ENCODE results near the gene KRT86.

The KRT86 gene

DNA sequence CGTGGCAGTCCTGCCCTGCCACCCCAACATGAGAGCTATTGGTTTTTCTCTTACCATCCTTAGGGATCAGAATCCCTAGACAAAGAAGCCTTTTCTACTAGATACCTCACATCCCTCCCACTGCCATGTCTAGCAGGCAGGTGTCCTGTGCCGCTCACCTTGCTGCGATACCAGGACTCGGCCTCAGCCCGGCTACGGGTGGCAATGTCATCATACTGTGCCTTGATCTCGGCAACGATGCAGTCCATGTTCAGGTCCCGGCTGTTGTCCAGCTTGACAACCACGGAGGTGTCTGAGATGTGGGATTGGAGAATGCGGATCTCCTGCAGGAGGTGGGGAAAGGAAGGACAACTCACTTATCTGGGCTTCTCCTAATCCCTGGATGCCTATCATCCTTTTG is 42.3 kb downstream of the KRT86 start:
- no peak for DNase-seq

DNA sequence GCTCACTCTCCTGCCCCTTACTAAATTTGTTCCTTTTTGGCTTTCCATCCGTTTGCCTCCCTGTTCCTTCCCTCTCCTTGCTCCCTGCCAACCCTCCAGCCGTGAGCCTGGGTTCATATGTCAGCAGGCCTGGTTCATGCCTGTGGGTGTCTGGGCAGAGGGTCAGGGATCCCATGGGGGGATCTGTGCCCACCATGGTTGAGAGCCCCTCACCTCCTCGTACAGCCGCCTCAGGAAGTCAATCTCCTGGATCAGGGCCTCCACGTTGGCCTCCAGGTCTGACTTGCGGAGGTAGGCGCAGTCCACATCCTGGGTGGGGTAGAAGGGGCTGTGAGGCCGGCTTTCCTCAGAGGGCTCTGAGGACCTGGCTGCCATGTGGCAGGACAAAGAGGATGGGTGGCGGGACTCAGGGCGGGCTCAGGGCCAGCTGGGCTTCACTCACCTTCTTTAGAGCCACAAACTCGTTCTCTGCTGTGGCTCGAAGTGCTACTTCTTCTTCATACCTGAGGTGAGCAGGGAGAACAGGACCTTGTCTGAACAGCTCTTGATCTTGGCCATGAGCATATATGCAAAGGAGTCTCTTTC is 43.1 kb downstream of the KRT86 start:
- DNase-seq, result no peak

DNA sequence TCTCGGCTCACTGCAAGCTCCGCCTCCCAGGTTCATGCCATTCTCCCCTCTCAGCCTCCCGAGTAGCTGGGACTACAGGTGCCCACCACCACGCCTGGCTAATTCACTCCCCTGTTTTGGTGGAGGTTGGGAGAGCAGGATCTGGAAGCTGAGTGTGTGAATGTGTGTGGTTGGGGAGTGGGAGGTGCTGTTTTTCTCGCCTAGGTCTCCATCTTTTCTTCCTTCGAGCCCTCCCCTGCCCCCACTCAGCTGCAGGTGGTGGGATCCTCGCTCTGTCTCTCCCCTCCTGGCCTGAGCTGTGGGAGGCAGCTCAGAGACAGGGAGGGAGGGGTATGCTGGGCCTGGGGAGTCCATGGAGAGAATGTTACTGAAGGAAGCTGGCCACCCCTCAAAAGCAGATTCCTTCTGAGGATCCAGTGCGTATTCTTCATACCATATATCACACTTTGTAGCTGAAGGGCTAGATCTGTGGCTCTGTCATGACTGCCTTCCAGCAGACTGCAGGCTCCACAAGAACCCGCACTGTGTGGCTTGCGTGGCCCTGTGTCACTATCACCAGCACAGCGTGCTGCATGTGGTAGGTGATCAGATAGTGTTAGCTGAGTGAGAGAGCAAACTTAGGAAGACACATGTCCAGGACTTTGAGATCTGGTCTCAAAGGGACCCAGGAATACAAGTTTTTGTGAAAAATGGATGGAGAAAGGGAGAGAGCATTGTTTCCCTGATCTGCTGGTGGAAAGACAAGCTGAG is 44.0 kb downstream of the KRT86 start:
- no peak for DNase-seq

DNA sequence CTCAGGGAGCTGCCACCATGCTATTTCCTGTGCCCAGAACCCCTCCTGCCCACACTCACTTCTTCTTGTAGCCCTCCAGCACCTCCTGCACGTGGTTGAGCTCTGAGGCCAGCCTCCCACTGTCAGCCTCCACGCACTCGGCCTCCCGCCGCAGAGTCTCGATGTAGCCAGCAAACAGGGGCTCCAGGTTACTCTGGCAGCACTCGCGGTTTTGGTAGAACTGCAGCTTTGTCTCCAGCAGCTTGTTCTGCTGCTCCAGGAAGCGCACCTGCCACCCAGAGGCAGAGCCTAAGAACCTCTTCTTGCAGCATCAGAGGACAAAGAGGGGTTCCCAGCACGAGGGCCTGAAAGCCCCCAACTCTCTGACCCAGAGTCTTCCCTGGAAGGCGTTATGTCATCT is 44.7 kb downstream of the KRT86 start:
- DNase-seq, result no peak

DNA sequence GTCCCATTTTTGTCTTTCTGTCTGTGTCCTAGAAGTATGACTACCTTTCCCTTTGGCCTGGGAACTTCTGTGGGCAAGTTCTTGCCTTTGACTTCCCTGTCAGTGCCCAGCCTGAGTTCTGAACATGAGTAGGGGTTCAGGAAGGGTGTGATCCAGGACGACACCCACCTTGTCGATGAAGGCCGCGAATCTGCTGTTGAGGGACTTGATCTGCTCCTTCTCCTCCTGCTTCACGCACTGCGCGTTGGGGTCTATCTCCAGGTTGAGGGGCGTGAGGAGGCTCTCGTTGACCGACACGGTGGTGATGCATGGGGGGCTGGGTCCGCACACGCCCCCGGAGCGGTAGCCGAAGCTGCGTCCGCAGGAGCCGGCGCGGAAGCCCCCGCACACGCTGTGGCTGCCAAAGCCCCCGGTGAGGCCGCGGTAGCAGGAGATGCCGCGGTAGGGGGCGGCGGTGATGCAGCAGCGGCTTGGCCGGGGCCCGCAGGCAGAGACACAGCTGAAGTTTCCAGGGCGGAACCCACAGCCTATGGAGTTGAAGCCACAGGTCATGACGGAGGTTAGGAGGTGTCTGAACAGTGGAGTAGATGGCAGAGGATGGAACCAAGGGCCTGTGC is 46.4 kb downstream of the KRT86 start, which contains the start of gene KRT83:
Gene KRT83, minus strand, starts transcription at position 615 of the 617 bp plus-strand sequence. Its CDS starts 63 bp downstream, at position 552.
- DNase-seq, result no peak

DNA sequence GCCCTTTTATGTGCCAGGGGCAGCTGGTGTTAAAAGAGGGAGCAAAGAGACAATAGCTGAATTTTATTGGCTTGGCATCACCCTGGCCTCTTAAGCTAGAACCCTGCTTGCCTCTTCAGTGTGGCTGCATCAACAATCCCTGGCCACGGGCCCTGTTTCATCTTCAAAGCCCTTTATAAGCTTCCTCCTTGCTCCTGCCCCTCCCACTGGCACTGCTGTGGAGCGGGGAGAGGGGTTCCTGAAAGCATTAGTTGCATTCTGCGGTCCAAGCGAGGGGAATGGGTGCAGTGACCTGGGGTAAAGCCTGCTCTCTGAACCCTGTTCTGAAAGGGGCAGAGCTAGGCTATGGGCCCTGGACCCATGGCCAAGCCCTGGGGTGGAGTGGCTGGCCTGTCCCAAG is 47.0 kb downstream of the KRT86 start:
- no peak for DNase-seq

DNA sequence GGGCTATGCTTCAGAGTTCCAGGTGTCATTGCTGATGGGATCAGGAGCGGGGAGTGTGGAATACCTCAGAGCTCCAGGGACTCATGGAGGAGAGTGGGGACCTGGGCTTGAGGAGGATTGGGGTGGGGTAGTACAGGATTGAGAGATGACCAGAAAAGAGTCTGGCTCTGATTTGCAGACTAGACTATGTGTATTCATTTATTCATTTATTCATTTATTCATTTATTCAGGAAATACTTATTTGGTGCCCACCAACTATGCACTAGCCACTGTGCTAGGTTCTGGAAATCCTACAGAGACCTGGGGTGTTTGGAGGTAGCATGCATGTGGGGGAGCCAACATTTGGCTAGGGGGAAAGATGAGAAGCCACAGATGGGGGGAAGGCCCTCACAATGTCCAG is 47.6 kb downstream of the KRT86 start:
- DNase-seq, result no peak

DNA sequence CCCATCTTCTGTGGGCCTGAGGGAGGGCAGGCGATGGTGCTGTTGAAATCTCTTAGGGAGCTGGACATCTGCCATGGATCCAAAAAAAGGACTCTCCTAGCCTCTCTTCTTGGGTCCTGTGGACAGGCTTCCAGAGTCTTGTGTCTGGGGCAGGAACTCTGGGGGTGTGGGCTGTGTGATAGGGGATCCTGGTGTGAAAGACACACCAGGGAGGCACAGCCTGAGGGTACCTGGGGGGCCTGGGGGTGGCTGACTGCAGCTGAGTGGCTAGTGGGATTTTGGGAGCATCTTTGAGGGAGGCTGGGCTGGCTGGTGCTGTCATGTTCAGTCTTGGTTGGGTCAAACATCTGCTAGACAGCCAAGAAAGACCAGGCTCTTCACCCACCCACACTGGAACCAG is 48.6 kb downstream of the KRT86 start:
- DNase-seq, result no peak

DNA sequence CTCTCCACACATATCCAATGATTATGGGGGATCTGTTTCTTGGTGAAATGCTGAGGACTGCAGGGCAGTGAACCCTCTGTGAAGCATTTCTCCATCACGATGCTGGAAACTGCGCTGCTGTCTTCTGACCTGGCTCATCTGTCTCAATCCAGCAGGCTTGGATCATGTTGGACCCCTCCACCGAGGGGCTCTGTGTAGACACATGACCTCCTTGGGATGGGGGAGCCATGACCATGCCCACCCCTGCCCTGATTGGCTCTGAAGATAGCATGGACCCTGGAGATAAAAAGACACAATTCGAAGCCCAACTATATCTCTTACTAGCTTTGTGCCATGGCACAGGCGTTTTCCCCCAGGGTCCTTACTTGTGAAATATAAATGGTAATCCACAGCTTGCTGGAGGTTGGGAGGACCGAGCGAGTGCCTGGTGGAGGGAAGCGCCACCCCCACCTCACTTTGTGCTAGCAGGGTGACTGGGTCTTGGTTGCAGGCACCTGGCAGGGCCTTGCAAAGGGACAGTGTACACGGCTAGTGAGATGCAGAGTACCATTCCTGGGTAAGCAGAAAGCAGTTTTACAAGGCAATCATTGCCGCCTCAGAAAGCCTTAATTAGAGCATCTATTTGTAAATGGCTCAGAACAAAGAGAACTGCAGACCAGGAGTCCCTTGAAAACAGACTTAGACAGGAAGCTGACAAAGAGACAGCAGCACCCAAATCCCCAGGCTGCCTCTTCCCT is 49.1 kb downstream of the KRT86 start:
- DNase-seq, result no peak

DNA sequence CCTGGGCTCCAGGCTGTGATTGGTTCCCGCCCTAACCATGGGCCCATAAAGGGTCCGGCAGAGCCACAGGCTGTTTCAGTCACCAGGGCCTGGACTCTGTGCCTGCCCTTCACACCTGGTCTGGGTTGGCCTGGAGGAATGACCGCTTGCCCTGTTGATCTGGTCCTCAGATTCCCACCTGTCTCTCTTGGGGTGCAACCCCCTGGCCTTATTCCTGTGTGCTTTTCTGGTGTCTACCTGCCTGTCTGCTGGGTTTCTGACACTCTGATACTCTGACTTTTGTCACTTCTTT is 49.7 kb downstream of the KRT86 start:
- DNase-seq, result no peak

DNA sequence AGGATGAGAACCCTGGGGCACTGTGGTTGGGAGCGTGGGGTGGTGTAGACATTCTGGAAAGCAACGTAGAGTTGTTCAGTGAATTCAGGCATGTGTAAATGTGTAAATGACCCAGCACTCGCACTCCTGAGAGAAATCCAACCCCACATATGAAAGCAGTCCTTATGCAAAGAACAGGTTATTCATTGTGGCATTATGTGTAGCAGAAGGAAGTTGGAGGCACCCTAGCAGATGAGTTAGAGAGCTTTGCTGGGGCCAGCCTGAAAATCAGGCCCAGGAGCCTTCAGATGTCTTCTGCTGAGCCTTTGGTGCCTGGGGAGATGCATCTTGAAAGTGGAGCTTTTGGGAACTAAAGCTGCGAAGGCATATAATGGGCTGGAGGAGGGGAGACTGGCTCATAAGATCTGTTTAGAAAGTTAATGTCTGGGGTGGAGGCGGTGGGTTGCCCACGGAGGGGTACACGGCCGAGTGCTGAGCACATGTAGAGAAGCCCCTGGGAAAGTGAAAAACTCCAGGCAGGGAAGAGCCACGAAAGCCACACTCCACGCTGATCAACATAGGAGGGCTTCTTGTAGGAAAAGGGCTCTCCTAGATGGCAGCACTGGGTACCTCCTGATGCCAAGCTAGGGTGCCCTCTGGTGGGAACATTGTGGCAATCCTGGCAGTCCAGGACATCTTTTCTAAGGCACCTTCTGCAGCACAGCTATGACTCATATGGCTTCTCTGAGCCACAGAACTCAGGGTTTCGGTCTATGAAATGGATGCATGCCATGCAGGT is 52.8 kb downstream of the KRT86 start:
- peak; percentile 86 to 89 for DNase-seq

DNA sequence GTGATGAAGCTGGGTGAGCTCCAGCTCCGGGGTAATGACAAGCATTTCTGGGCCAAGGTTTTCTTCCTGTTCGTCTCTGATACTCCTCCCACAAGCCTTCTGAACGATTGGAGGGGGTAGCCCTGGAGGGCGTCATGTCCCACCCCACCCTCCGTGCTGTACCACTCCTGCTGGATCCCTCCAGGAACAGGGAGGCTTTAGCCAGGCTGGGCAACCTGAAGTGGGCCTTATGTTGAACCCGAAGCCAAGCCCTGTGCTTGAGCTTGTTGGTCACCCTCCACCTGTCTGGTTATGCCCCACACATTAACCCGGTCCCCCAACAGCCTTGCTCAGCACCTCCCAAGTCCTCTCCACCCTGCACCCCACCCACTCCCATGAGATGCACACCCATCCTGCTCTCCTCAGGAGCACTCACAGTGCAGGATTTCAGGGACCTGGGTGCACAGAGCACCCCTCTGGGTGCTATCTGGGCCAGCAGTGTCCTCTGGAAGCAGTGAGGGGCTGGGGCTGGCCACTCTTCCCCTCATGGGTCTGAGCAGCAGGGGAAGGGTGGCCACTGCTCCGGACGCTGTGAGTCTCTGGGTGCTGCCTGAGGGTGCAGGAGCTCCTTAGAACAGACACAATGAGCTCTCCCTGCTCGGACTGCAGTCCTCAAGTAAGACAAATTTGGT is 53.5 kb downstream of the KRT86 start:
- no peak for DNase-seq

DNA sequence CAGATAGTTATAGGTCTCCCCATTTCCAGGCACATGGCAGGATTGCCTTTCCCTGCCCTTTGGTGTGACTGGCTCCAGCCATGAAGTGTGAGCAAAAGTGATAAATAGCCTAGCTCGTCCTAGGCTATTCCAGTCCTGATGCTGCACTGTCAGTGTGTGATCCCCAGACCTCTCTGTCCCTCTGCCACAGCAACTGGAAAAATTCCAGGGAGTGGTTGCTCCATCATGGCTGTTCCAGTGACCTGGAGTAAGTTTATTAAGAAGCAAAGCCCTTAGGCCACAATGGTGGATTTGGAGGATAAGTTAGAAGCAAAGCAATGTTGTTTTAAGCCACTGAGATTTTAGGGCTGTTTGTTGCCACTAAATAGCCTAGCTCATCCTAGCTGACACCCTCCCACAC is 56.6 kb downstream of the KRT86 start:
- no peak for DNase-seq

DNA sequence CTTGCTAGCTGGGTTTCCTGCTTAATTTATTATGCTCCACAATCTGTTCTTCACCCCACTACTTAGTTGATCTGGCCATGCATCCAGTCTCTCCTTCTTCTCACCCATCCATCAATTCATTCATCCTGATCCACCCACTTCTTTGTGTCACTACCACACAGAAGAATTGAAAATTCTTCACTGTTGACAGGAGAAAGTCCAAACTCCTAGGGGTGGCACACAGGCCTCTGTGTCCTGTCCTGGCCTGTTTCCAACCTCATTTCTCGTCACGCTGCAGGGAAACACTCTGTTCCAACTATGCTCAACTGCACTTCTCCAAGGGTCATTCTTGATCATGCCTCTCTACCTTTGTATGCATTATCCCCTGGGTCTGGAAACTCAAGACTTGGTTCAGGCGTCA is 57.4 kb downstream of the KRT86 start:
- DNase-seq, result no peak

DNA sequence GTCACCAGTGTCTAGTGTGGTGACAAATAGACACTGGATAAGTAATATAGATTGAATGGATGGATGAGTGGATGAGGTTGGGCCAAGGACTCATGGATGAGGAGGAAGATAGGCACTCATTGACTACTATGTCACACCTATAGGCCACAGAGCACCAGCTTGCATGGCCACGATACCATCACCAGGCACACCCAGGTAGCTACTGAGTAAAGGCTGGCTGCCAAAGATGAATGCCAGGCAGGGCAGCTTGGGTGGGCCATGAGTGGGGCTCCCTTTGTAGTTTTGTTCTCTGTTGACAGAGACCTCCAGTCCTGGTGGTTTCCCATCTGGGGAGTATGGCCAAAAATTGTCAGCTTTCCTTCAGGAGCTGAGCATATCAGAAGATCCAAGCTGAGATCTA is 57.9 kb downstream of the KRT86 start:
- DNase-seq, result no peak

DNA sequence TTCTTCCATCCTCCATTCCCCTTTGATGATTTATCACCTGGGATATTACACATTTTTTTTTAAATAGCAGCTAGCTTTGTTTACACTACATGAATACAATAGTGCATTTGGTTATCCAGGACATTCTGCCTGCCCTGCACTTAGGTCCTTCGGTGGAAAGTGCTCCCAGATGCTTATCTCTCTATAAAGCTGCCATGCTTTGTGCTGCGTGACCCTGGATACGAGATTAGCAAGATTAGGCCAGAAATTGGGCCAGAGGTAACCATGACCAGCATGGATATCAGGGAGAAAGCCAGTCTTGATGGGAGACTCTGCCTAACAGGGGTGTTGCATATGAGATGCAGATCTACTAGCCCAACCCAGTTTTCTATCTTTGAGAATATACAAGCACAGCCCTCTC is 58.9 kb downstream of the KRT86 start:
- DNase-seq, result no peak

DNA sequence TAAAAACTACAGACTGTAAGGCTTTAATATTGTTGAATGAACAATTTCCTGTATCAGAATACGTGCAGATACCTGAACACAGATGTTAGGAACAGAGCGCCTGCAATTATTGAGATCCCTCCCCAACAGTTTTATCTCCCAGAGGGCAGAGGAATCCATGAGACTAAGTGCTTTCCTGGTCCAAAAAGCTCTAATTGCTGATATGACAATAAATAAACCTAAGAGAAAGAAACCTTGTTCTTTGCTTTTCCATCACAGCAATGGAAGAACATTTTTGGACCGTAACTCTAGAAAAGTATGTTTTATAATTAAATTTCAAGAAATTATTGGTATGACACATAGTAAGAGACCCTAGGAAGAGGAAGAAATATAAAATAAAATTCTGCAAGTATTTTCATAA is 59.7 kb downstream of the KRT86 start:
- no peak for DNase-seq

DNA sequence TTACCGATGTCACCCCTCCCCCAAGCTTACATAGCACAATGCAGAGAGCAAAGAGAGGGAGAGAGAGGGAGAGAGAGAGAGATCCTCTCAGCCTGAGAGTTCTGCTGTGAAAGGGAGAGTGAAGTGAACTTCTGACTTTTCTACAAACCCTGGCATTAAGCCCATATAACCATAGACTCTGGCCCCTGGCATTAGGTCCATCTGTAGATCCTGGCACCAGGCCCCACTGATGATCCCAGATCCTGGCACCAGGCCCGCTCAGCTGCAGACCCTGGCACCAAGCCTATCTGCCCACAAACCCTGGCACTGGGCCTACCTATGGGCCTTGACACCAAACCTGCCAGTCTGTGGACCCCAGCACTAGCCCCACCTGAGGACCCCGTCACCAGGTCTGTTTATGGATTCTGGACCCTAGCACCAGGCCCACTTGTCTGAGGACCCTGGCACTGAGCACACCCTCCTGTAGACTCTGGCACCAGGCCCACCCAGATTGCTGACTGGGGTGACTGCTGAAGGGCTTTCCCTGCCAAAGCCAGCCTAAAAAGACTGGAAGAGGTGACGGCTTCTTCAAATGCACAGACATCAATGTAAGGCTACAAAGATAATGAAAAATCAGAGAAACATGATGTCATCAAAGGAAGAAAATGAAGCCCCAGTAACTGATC is 61.3 kb downstream of the KRT86 start:
- no peak for DNase-seq

DNA sequence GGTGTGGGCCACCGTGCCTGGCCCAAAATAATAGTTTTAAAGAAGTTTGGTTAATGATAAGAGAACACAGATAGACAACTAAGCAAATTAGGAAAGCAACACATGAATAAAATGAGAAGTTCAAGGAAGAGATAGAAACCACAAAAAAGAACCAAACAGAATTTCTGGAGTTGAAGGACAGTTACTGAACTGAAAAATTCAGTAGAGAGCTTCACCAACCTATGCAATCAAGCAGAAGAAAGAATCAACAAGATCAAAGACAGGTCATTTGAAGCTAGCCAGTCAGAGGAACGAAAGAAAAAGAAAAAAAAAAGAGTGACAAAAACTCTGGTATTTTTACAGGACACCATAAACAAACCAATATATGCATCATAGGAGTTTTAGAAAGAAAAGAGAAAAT is 62.2 kb downstream of the KRT86 start:
- DNase-seq, result no peak

DNA sequence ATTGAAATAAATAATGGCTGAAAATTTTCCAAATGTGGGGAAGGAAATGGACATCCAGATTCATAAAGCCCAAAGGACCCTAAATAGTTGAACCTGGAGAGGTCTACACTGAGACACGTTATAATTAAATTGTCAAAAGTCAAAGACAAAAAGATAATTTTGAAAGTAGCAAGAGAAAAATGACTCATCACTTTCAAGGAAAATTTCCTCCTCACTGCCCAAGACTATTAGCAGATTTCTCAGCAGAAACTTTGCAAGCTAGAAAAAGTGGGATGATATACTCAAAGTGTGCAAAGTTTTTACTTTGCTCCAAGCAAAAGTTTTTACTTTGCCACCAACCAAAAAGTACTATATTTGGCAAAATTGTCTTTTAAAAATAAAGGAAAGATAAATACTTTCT is 62.6 kb downstream of the KRT86 start:
- no peak for DNase-seq

DNA sequence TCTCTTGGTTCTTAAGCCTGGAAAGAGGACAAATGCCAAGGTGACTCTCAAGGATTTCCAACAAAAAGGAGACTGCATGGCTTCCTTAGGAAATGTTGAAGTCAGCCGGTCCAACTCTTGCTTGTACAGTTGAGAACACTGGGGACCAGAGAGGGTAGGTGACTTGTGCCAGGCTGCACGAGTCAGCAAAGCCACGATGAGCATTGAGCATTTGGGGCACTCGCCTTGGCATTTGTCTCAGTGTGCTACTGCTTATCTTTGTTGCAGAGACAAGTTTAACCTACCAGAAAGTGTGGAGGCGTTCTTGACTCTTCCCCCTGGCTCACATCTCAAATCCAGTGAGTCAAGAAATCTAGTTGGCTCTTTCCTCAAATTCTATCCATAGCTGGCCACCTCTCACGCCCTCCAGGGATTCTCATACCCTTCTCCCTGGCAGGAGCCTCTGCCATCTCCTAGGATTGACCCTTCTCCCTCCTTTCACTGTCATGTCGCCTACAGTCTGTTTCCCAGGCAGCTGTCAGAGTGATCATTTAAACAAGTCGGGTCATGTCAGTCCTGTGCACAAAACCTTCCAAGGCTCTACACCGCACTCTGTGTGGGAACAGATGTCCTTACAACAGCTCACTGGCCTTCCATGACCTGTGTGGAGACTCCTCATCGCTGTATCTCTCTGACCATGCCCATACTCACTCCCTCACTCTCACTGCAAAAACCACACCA is 64.0 kb downstream of the KRT86 start:
- no peak for DNase-seq

Measured in inflammatory macrophage (primary cell).